Tibial artery (tissue), 4 donors: ENCODE results near the gene THEMIS.

Experiments
- DNase-seq, 2 donors: peaks; one replicate each; pipeline ENCODE4 v3.0.0-alpha.2; 2019
- H3K27ac ChIP-seq, 2 donors: fragments of 200-600 bp; sonication (generic) in 1 of 2; 1 replicate in 1 of 2; 2 replicates in 1 of 2; pipeline ENCODE4 v1.5.1; 2018 to 2019; ENCODE audit warnings: mild to moderate bottlenecking in 1 of 2
- H3K27me3 ChIP-seq, 2 donors: fragments of 200-600 bp; sonication (generic) in 1 of 2; one replicate each; pipeline versions ENCODE4 v1.5.1 to v1.6.0; 2016 to 2019
- H3K36me3 ChIP-seq, 3 donors: fragments of 200-600 bp; sonication (generic) in 2 of 3; one replicate each; pipeline ENCODE4 v1.5.1; 2016 to 2019; ENCODE audit warnings: mild to moderate bottlenecking in 2 of 3
- H3K4me1 ChIP-seq, 4 donors: fragments of 200-600 bp; sonication (generic) in 2 of 4; 1 replicate in 3 of 4; 2 replicates in 1 of 4; pipeline ENCODE4 v1.5.1; 2016 to 2019
- H3K4me3 ChIP-seq, 2 donors: fragments of 200-600 bp; sonication (generic) in 1 of 2; 1 replicate in 1 of 2; 2 replicates in 1 of 2; pipeline ENCODE4 v1.5.1; 2018 to 2019; ENCODE audit warnings: mild to moderate bottlenecking in 2 of 2
- H3K9me3 ChIP-seq, 3 donors: fragments of 200-600 bp; sonication (generic) in 1 of 3; one replicate each; pipeline ENCODE4 v1.5.1; 2016 to 2019
- CTCF ChIP-seq, 2 experiments: fragments of 200-600 bp in 1 of 2; fragments of 450-650 bp in 1 of 2; IDR thresholded peaks; one replicate each; pipeline ENCODE4 v1.5.1; 2017 to 2019; ENCODE audit warnings: antibody characterized with exemption in 2 of 2, mild to moderate bottlenecking in 1 of 2, moderate library complexity in 1 of 2
- intact Hi-C: fragments of 100-400 bp; cut with DNase I; formaldehyde crosslinking; loops from one replicate; pipeline ENCODE4 v1.15.0; 2023; ENCODE audit warnings: low total_unique reads

THEMIS gene

GRCh38 chr6:127880429-127880828 is 20.4 kb downstream of the THEMIS start:
- Histone ChIP-seq H3K4me1 (no peaks in the 10 kb centered on the region), H3K36me3 (no peaks in the 10 kb centered on the region), H3K27me3 (no peaks in the 10 kb centered on the region), H3K4me3 (no peak overlapping the region), H3K27ac (no peak overlapping the region), H3K9me3 (no peaks in the 10 kb centered on the region)
- no peak for TF ChIP-seq CTCF (IDR thresholded peaks at IDR 0.05)
- no peak for DNase-seq
- intact Hi-C loops, result no loop called here

- H3K4me3 ChIP-seq, result no peak overlapping the region
- TF ChIP-seq CTCF (IDR thresholded peaks at IDR 0.05), result no peak
- H3K27ac ChIP-seq, result no peak overlapping the region
- intact Hi-C loops, result no loop called here
- no peaks in the 10 kb centered on the region for H3K36me3 ChIP-seq
- H3K4me1 ChIP-seq, result no peaks in the 10 kb centered on the region
- DNase-seq, result no peak
- no peaks in the 10 kb centered on the region for H3K27me3 ChIP-seq
- H3K9me3 ChIP-seq, result no peaks in the 10 kb centered on the region
Observed at GRCh38 chr6:127879685-127880084, 21.2 kb downstream of the THEMIS start.

GRCh38 chr6:127878115-127878514 is 22.7 kb downstream of the THEMIS start:
- H3K4me1 ChIP-seq, result no peaks in the 10 kb centered on the region
- no peak for DNase-seq
- no peaks in the 10 kb centered on the region for H3K27me3 ChIP-seq
- H3K27ac ChIP-seq, result no peak overlapping the region
- intact Hi-C loops, result no loop called here
- H3K4me3 ChIP-seq, result no peak overlapping the region
- no peak for TF ChIP-seq CTCF (IDR thresholded peaks at IDR 0.05)
- no peaks in the 10 kb centered on the region for H3K9me3 ChIP-seq
- no peaks in the 10 kb centered on the region for H3K36me3 ChIP-seq

GRCh38 chr6:127877231-127877630 is 23.6 kb downstream of the THEMIS start:
- Histone ChIP-seq H3K27me3 (no peaks in the 10 kb centered on the region), H3K27ac (no peak overlapping the region), H3K36me3 (no peaks in the 10 kb centered on the region), H3K4me1 (no peaks in the 10 kb centered on the region), H3K4me3 (no peak overlapping the region), H3K9me3 (peaks cover 0 to 3% (median 0%) of the 10 kb centered on the region in 3 donors)
- no peak for DNase-seq
- no peak for TF ChIP-seq CTCF (IDR thresholded peaks at IDR 0.05)
- intact Hi-C loops, result no loop called here

DNA sequence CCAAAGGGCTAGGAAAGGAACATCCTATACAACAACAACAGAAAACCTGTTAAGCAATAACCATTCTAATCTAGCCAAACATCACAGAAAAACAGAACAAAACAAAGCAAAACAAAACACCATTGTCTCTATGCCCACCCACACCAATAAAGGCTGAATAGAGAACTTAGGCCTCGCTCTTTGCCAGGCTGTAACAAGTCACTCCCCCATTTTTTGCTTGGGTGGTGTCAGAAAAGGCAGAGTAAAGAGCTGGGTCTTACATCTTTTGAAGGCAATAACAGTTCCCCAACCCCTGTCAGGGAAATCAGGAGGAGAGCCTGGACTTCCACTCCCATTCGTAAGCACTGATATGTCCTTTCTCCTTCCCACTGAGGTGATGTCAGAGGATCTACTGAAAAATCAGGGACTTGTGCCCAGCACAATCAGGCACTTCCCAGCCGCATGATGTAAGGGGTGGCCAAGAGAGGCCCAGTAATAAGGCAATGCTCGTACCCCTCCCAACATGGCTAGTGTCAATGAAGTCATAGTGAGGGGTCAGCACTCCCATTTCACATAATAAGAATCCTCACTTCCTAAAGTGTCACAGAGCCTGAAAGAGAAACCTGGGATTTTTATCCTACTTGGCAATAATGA is 31.0 kb downstream of the THEMIS start:
- Histone ChIP-seq H3K9me3 (peaks cover 0 to 6% (median 0%) of the 10 kb centered on the region in 3 donors), H3K4me3 (no peak overlapping the region), H3K27me3 (no peaks in the 10 kb centered on the region), H3K4me1 (no peaks in the 10 kb centered on the region), H3K27ac (no peak overlapping the region), H3K36me3 (no peaks in the 10 kb centered on the region)
- no peak for DNase-seq
- TF ChIP-seq CTCF (IDR thresholded peaks at IDR 0.05), result no peak
- intact Hi-C loops, result no loop called here

DNA sequence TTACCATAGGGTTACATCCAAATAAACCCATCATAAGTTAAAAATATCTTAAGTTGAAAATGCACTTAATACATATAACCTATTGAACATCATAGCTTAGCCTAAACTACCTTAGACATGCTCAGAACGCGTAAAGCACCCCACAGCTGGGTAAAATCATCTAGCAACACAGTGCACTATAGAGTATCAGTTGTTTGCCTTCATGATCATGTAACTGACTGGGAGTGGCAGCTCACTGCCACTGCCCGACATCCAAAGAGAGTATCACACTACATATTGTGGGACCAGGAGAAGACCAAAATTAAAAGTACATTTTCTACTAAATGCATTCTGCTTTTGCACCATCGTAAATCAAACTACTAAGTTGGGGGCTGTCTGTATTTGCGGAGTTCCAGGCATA is 31.7 kb downstream of the THEMIS start:
- no peak for DNase-seq
- Histone ChIP-seq H3K4me1 (no peaks in the 10 kb centered on the region), H3K27ac (no peak overlapping the region), H3K4me3 (no peak overlapping the region), H3K27me3 (no peaks in the 10 kb centered on the region), H3K36me3 (no peaks in the 10 kb centered on the region), H3K9me3 (peaks cover 0 to 6% (median 0%) of the 10 kb centered on the region in 3 donors)
- no peak for TF ChIP-seq CTCF (IDR thresholded peaks at IDR 0.05)
- intact Hi-C loops, result no loop called here
